Measurements from ENCODE around the gene CCDC50.

The CCDC50 gene

GRCh38 chr3:191401775-191402357, 72.7 kb downstream of the CCDC50 start:
- TF ChIP-seq CTCF (IDR thresholded peaks at IDR 0.05; ENCODE audit: low read depth, low read length), result no peak
- DNase-seq (ENCODE audit: low read depth in 2 of 2), result no peak

GRCh38 chr3:191409791-191410359, 80.7 kb downstream of the CCDC50 start:
- no peak overlapping the region for H3K4me3 ChIP-seq (replicated peaks in 1 of 2; ENCODE audit: low read depth in 2 of 2, low read length in 2 of 2)
- no peak for TF ChIP-seq CTCF (IDR thresholded peaks at IDR 0.05; ENCODE audit: low read depth, low read length)
- no peak for DNase-seq (ENCODE audit: low read depth in 2 of 2)

More at GRCh38 chr3:191401775-191402357, 72.7 kb downstream of the CCDC50 start:
- H3K4me3 ChIP-seq (replicated peaks in 1 of 2; ENCODE audit: low read depth in 2 of 2, low read length in 2 of 2), result no peak overlapping the region

GRCh38 chr3:191412759-191413158, 83.6 kb downstream of the CCDC50 start:
- TF ChIP-seq CTCF (IDR thresholded peaks at IDR 0.05; ENCODE audit: low read depth, low read length), result no peak
- no peak overlapping the region for H3K4me3 ChIP-seq (replicated peaks in 1 of 2; ENCODE audit: low read depth in 2 of 2, low read length in 2 of 2)
- peak; percentile 81 to 96 for DNase-seq (ENCODE audit: low read depth in 2 of 2)

- H3K4me3 ChIP-seq (replicated peaks in 1 of 2; ENCODE audit: low read depth in 2 of 2, low read length in 2 of 2), result no peak overlapping the region
- no peak for TF ChIP-seq CTCF (IDR thresholded peaks at IDR 0.05; ENCODE audit: low read depth, low read length)
- no peak for DNase-seq (ENCODE audit: low read depth in 2 of 2)
These were observed 85.1 kb downstream of the CCDC50 start for GRCh38 chr3:191414286-191414685.

DNA sequence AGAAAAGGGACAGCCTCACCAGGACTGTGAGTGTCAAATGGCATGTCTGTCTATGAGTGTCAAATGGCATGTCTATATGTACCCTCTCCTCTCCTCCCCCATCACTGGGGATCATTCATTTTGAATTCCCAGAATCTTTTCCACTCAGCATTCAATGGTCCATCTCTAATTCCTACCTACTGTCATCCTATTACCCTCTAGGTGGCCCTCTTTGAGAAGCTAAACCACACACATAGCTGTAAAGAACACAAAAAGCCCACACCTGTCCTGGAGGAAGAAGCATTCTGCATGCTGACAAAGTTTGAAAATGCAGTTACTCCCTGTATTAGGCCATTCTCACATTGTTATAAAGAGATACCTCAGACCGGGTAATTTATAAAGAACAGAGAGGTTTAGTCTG, 85.5 kb downstream of the CCDC50 start:
- no peak for TF ChIP-seq CTCF (IDR thresholded peaks at IDR 0.05; ENCODE audit: low read depth, low read length)
- no peak for DNase-seq (ENCODE audit: low read depth in 2 of 2)
- no peak overlapping the region for H3K4me3 ChIP-seq (replicated peaks in 1 of 2; ENCODE audit: low read depth in 2 of 2, low read length in 2 of 2)

- no peak overlapping the region for H3K4me3 ChIP-seq (replicated peaks in 1 of 2; ENCODE audit: low read depth in 2 of 2, low read length in 2 of 2)
- no peak for TF ChIP-seq CTCF (IDR thresholded peaks at IDR 0.05; ENCODE audit: low read depth, low read length)
- no peak for DNase-seq (ENCODE audit: low read depth in 2 of 2)
These were observed 86.4 kb downstream of the CCDC50 start for GRCh38 chr3:191415566-191415965.

DNA sequence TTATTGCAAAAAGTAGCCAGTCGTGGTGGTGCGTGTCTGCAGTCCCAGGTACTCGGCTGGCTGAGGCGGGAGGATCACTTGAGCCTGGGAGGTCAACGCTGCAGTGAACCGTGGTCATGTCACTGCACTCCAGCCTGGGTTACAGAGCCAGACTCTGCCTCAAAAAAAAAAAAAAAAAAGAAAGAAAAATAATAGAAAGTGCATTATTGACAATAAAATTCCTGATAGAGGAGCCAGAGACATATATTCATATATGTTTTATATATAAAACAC, 88.2 kb downstream of the CCDC50 start:
- DNase-seq (ENCODE audit: low read depth in 2 of 2), result no peak
- no peak for TF ChIP-seq CTCF (IDR thresholded peaks at IDR 0.05; ENCODE audit: low read depth, low read length)
- H3K4me3 ChIP-seq (replicated peaks in 1 of 2; ENCODE audit: low read depth in 2 of 2, low read length in 2 of 2), result no peak overlapping the region
